Measurements from ENCODE around the gene RNF180. TPM values are rescaled to one million over a fixed set of nuclear protein-coding genes. Genes with fewer than 3 reads are reported as not detected.

RNF180 gene
- total RNA-seq, 1 donor: 10.5 TPM

- no peaks in the 10 kb centered on the region for H3K4me1 ChIP-seq (ENCODE audit: insufficient read depth, low read length)
- H3K36me3 ChIP-seq (ENCODE audit: insufficient read depth, low read length): no peaks in the 10 kb centered on the region
- H3K9me3 ChIP-seq (ENCODE audit: low read depth, low read length): no peaks in the 10 kb centered on the region
- no peak overlapping the region for H3K27ac ChIP-seq (ENCODE audit: low read depth, low read length)
- no peak overlapping the region for H2AFZ ChIP-seq (ENCODE audit: low read length)
- H3K4me3 ChIP-seq (ENCODE audit: insufficient read depth, low read length): no peak overlapping the region
- H3K4me2 ChIP-seq (ENCODE audit: insufficient read depth, low read length): no peak overlapping the region
- H4K20me1 ChIP-seq (ENCODE audit: insufficient read depth, low read length): no peaks in the 10 kb centered on the region
- DNase-seq (ENCODE audit: insufficient read length, low spot score, missing footprints): no peak
- H3K27me3 ChIP-seq (ENCODE audit: insufficient read depth, low read length): no peaks in the 10 kb centered on the region
- no peaks in the 10 kb centered on the region for H3K79me2 ChIP-seq (ENCODE audit: insufficient read depth, low read length)
- TF ChIP-seq CTCF (IDR thresholded peaks at IDR 0.05; ENCODE audit: extremely low read depth, low read depth, low read length): no peak
Observed at GRCh38 chr5:64330728-64331231, 165.1 kb downstream of the RNF180 start.

- Histone ChIP-seq H2AFZ (ENCODE audit: low read length) (no peak overlapping the region), H3K27me3 (ENCODE audit: insufficient read depth, low read length) (no peaks in the 10 kb centered on the region), H3K4me3 (ENCODE audit: insufficient read depth, low read length) (no peak overlapping the region), H3K9me3 (ENCODE audit: low read depth, low read length) (no peaks in the 10 kb centered on the region), H3K4me2 (ENCODE audit: insufficient read depth, low read length) (no peak overlapping the region), H4K20me1 (ENCODE audit: insufficient read depth, low read length) (no peaks in the 10 kb centered on the region), H3K79me2 (ENCODE audit: insufficient read depth, low read length) (no peaks in the 10 kb centered on the region), H3K36me3 (ENCODE audit: insufficient read depth, low read length) (no peaks in the 10 kb centered on the region), H3K4me1 (ENCODE audit: insufficient read depth, low read length) (no peaks in the 10 kb centered on the region), H3K27ac (ENCODE audit: low read depth, low read length) (no peak overlapping the region)
- DNase-seq (ENCODE audit: insufficient read length, low spot score, missing footprints): no peak
- TF ChIP-seq CTCF (IDR thresholded peaks at IDR 0.05; ENCODE audit: extremely low read depth, low read depth, low read length): no peak
Observed at GRCh38 chr5:64331597-64332277, 166.1 kb downstream of the RNF180 start.

GRCh38 chr5:64333886-64334285 is 168.2 kb downstream of the RNF180 start:
- Histone ChIP-seq H3K9me3 (ENCODE audit: low read depth, low read length) (no peaks in the 10 kb centered on the region), H2AFZ (ENCODE audit: low read length) (no peak overlapping the region), H3K27ac (ENCODE audit: low read depth, low read length) (no peak overlapping the region), H3K4me2 (ENCODE audit: insufficient read depth, low read length) (no peak overlapping the region), H4K20me1 (ENCODE audit: insufficient read depth, low read length) (no peaks in the 10 kb centered on the region), H3K27me3 (ENCODE audit: insufficient read depth, low read length) (no peaks in the 10 kb centered on the region), H3K4me3 (ENCODE audit: insufficient read depth, low read length) (no peak overlapping the region), H3K79me2 (ENCODE audit: insufficient read depth, low read length) (no peaks in the 10 kb centered on the region), H3K36me3 (ENCODE audit: insufficient read depth, low read length) (no peaks in the 10 kb centered on the region), H3K4me1 (ENCODE audit: insufficient read depth, low read length) (no peaks in the 10 kb centered on the region)
- no peak for TF ChIP-seq CTCF (IDR thresholded peaks at IDR 0.05; ENCODE audit: extremely low read depth, low read depth, low read length)
- DNase-seq (ENCODE audit: insufficient read length, low spot score, missing footprints): no peak

- no peak for TF ChIP-seq CTCF (IDR thresholded peaks at IDR 0.05; ENCODE audit: extremely low read depth, low read depth, low read length)
- Histone ChIP-seq H3K9me3 (ENCODE audit: low read depth, low read length) (no peaks in the 10 kb centered on the region), H3K27ac (ENCODE audit: low read depth, low read length) (no peak overlapping the region), H2AFZ (ENCODE audit: low read length) (no peak overlapping the region), H3K4me2 (ENCODE audit: insufficient read depth, low read length) (no peak overlapping the region), H3K4me1 (ENCODE audit: insufficient read depth, low read length) (peaks cover 12% of the 10 kb centered on the region), H4K20me1 (ENCODE audit: insufficient read depth, low read length) (no peaks in the 10 kb centered on the region), H3K4me3 (ENCODE audit: insufficient read depth, low read length) (no peak overlapping the region), H3K79me2 (ENCODE audit: insufficient read depth, low read length) (no peaks in the 10 kb centered on the region), H3K36me3 (ENCODE audit: insufficient read depth, low read length) (no peaks in the 10 kb centered on the region), H3K27me3 (ENCODE audit: insufficient read depth, low read length) (no peaks in the 10 kb centered on the region)
- no peak for DNase-seq (ENCODE audit: insufficient read length, low spot score, missing footprints)
Observed at GRCh38 chr5:64339769-64340168, 174.1 kb downstream of the RNF180 start.
